DOHH2 (cell line): ENCODE measurements around the gene SH2B2.

Source experiments
- CTCF ChIP-seq: fragments of 200-600 bp; sonication (generic); IDR thresholded peaks from one replicate; pipeline ENCODE4 v1.5.1; 2014; ENCODE audit warnings: antibody characterized with exemption, mild to moderate bottlenecking, low read depth, low read length; ENCODE audit not compliant: poor library complexity, severe bottlenecking
- EZH2phosphoT487 ChIP-seq: fragments of 200-600 bp; sonication (generic); IDR thresholded peaks from 2 replicates; pipeline ENCODE4 v1.6.1; 2017; ENCODE audit warnings: borderline replicate concordance, mild to moderate bottlenecking, antibody characterized with exemption, low read length, moderate library complexity, mixed read lengths

- TF ChIP-seq CTCF = no peak
- no peak for TF ChIP-seq EZH2phosphoT487
Observed at GRCh38 chr7:102322202-102322715, 35.6 kb downstream of the SH2B2 start.
